ENCODE data around the gene PPFIA4. TPM values are rescaled to one million over a fixed set of nuclear protein-coding genes. Genes with fewer than 3 reads are reported as not detected.

Gene PPFIA4
- total and polyA plus RNA-seq, 9 of the 15 experiments (the other 6 are each of a cell fraction or from before 2014, with no cell fraction given) = 0.07 to 12.0 (median 0.70) TPM

GRCh38 chr1:203006948-203007871, 19.1 kb upstream of the PPFIA4 start, which contains the start of gene TMEM183A (continued):
- TF ChIP-seq ARID3A (IDR thresholded peaks at IDR 0.05; ENCODE audit: borderline replicate concordance, low read depth, low read length) (no peak), MNT (conservative IDR thresholded peaks at IDR 0.05) (peak; percentile 81 to 90), DACH1 (IDR thresholded peaks at IDR 0.05; ENCODE audit: partially characterized antibody) (peak; percentile 29), EP300 (IDR thresholded peaks at IDR 0.05; ENCODE audit: low read length) (no peak), ZNF644 (tag; IDR thresholded peaks at IDR 0.05; ENCODE audit: low read depth) (peak; percentile 70), TEAD1 (CRISPR knock-in tag; IDR thresholded peaks at IDR 0.05) (peak; percentile 24 to 91; a peak in 2 of 4 replicates), SAFB (IDR thresholded peaks at IDR 0.05; ENCODE audit: borderline replicate concordance, low read depth, low read length) (no peak), CGGBP1 (CRISPR knock-in tag; IDR thresholded peaks at IDR 0.05) (peak; percentile 23), POLR2AphosphoS2 (IDR thresholded peaks at IDR 0.05; ENCODE audit: low read length) (peak; percentile 75; the same call in 1 of the 2 replicates), MLLT1 (IDR thresholded peaks at IDR 0.05) (peak; percentile 14 to 94; a peak in 3 of 4 replicates), SIN3B (IDR thresholded peaks at IDR 0.05; ENCODE audit: low read depth) (peak; percentile 95), NR2C2 (CRISPR knock-in tag; IDR thresholded peaks at IDR 0.05) (peak; percentile 78; the same call in 1 of the 2 replicates), NR2C2 (tag; IDR thresholded peaks at IDR 0.05) (peak; percentile 79), PHF8 (IDR thresholded peaks at IDR 0.05; ENCODE audit: borderline replicate concordance, low read length) (peak; percentile 80), MED1 (CRISPR knock-in tag; IDR thresholded peaks at IDR 0.05; ENCODE audit: borderline replicate concordance) (no peak), ZBTB1 (CRISPR knock-in tag; IDR thresholded peaks at IDR 0.05; ENCODE audit: borderline replicate concordance, low read depth) (peak; percentile 81; the same call in 1 of the 2 replicates), ZC3H11A (IDR thresholded peaks at IDR 0.05; ENCODE audit: low read depth, low read length) (no peak), PHTF2 (CRISPR knock-in tag; IDR thresholded peaks at IDR 0.05) (no peak), ZNF146 (CRISPR knock-in tag; IDR thresholded peaks at IDR 0.05; ENCODE audit: unreplicated experiment) (no peak), U2AF2 (optimal IDR thresholded peaks at IDR 0.05; ENCODE audit: low read depth, low read length) (no peak), POLR2B (IDR thresholded peaks at IDR 0.05; ENCODE audit: low read depth, partially characterized antibody) (peak; percentile 99)
